ENCODE data around the gene PNPLA6.

GRCh38 chr19:7545300-7545699, 9.8 kb downstream of the PNPLA6 start:
- TF ChIP-seq POLR2A (IDR thresholded peaks at IDR 0.05; ENCODE audit: low read length) (no peak), GATA1 (IDR thresholded peaks at IDR 0.05; ENCODE audit: low read depth, low read length) (no peak)
